Neutrophil (primary cell): ENCODE results near the gene VSIG8.

Experiments used
- H3K27ac ChIP-seq: fragments of 200-600 bp; sonication (generic); 2 replicates; pipeline ENCODE4 v1.5.1; 2016; ENCODE audit warnings: mild to moderate bottlenecking, moderate library complexity
- H3K27me3 ChIP-seq: fragments of 200-600 bp; sonication (generic); 2 replicates; pipeline ENCODE4 v1.6.0; 2016; ENCODE audit warnings: mild to moderate bottlenecking
- H3K36me3 ChIP-seq: fragments of 200-600 bp; sonication (generic); 2 replicates; pipeline ENCODE4 v1.5.1; 2017
- H3K4me1 ChIP-seq, 2 experiments: fragments of 200-600 bp in 1 of 2; sonication (generic) in 1 of 2; 1 replicate in 1 of 2; 2 replicates in 1 of 2; pipeline versions ENCODE4 v1.5.1 to v1.6.1; 2013 to 2016; ENCODE audit warnings: low read depth in 1 of 2, low read length in 1 of 2, mild to moderate bottlenecking in 1 of 2, moderate library complexity in 1 of 2; ENCODE audit not compliant: control insufficient read depth in 1 of 2, insufficient read depth in 1 of 2
- H3K4me3 ChIP-seq, 2 experiments: fragments of 200-600 bp in 1 of 2; sonication (generic) in 1 of 2; 1 replicate in 1 of 2; 2 replicates in 1 of 2; pipeline ENCODE4 v1.5.1; 2013 to 2016; ENCODE audit warnings: low read depth in 1 of 2, low read length in 1 of 2, mild to moderate bottlenecking in 1 of 2, moderate library complexity in 1 of 2
- H3K9me3 ChIP-seq: fragments of 200-600 bp; sonication (generic); 2 replicates; pipeline ENCODE4 v1.5.1; 2016
- CTCF ChIP-seq: fragments of 200-600 bp; sonication (generic); IDR thresholded peaks from 2 replicates; pipeline ENCODE4 v1.5.1; 2016; ENCODE audit warnings: antibody characterized with exemption

The VSIG8 gene

GRCh38 chr1:159881622-159882526 lies 19.4 kb upstream of the VSIG8 start:
- peak overlapping the region; percentile 75 for H3K27ac ChIP-seq
- H3K27me3 ChIP-seq: no peaks in the 10 kb centered on the region
- no peak for TF ChIP-seq CTCF
- no peaks in the 10 kb centered on the region for H3K36me3 ChIP-seq
- H3K4me1 ChIP-seq: peaks cover 47 to 52% of the 10 kb centered on the region in 2 experiments
- no peaks in the 10 kb centered on the region for H3K9me3 ChIP-seq
- H3K4me3 ChIP-seq: peak overlapping the region in 1 of 2 experiments; percentile 9

GRCh38 chr1:159880430-159880829 lies 18.0 kb upstream of the VSIG8 start:
- peaks cover 47 to 50% of the 10 kb centered on the region in 2 experiments for H3K4me1 ChIP-seq
- no peaks in the 10 kb centered on the region for H3K9me3 ChIP-seq
- no peaks in the 10 kb centered on the region for H3K27me3 ChIP-seq
- H3K27ac ChIP-seq: peak overlapping the region; percentile 75
- no peak for TF ChIP-seq CTCF
- H3K4me3 ChIP-seq: peak overlapping the region; percentile 16 to 28
- no peaks in the 10 kb centered on the region for H3K36me3 ChIP-seq

GRCh38 chr1:159879977-159880376 lies 17.5 kb upstream of the VSIG8 start:
- Histone ChIP-seq H3K4me3 (peak overlapping the region; percentile 16 to 28), H3K9me3 (no peaks in the 10 kb centered on the region), H3K27ac (peak overlapping the region; percentile 75), H3K4me1 (peaks cover 47 to 50% of the 10 kb centered on the region in 2 experiments), H3K27me3 (no peaks in the 10 kb centered on the region), H3K36me3 (no peaks in the 10 kb centered on the region)
- no peak for TF ChIP-seq CTCF

GRCh38 chr1:159879136-159879535 lies 16.7 kb upstream of the VSIG8 start:
- no peak overlapping the region for H3K27ac ChIP-seq
- H3K4me3 ChIP-seq: no peak overlapping the region
- no peak for TF ChIP-seq CTCF
- H3K36me3 ChIP-seq: no peaks in the 10 kb centered on the region
- no peaks in the 10 kb centered on the region for H3K27me3 ChIP-seq
- H3K9me3 ChIP-seq: no peaks in the 10 kb centered on the region
- H3K4me1 ChIP-seq: peaks cover 47 to 50% of the 10 kb centered on the region in 2 experiments

- Histone ChIP-seq H3K27ac (no peak overlapping the region), H3K4me3 (no peak overlapping the region), H3K36me3 (no peaks in the 10 kb centered on the region), H3K27me3 (no peaks in the 10 kb centered on the region), H3K9me3 (no peaks in the 10 kb centered on the region), H3K4me1 (peaks cover 47 to 50% of the 10 kb centered on the region in 2 experiments)
- TF ChIP-seq CTCF: no peak
Measured at GRCh38 chr1:159877695-159878444, 15.4 kb upstream of the VSIG8 start.
